GM19463 (cell line): Measurements from ENCODE around the gene KRTAP4-8.
"Not testable (repeated sequence)": the region's sequence is repeated elsewhere in the genome, so short reads cannot be mapped to it uniquely, and the experiment has no call there.

ENCODE experiments used
- ATAC-seq: cut with Tn5 transposase; IDR thresholded peaks from one replicate; pipeline ENCODE4 v1.9.1; 2021; ENCODE audit warnings: mild to moderate bottlenecking, moderate library complexity; ENCODE audit not compliant: unreplicated experiment

Gene KRTAP4-8

DNA sequence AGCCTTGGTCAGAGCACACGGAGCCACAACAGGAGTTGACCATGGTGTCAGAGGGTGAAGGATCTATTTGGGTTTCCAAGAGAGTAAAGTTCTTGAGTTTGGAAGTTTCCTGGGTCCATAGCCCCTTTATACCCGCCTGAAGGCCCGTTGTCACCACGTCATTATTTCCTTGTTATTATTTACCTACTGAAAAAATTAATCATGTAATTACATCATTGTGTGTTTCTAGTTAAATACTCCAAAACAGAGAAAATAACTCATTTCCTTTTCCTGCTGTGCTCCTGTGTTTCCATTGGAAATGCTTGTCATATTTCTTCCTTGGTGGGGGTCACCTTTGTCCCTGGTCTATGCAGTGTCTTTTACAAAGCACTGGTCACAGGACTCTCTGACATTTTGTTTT, at the start of gene KRTAP4-8:
Gene KRTAP4-8 (minus strand): TSS at position 101 of the 400 bp plus-strand sequence. CDS start 58 bp downstream, at position 43.
- no peak for ATAC-seq

DNA sequence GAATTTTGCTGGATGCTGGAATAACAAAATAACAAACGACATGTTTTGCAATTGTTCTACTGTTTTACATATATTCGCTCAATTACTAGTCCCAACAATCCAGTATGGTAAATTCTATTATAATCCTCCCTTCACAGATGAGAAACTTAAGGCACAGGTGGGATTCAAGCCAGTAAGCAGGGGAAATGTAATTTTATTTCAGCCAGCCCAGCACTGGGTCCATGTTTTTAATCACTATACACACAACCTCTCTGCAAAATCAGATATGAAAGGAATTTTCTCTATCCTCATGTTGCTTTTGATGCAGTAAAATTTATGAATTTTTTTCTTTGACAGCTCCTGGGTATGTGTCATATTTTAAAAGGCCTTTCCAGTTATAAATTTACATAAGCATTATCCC, 47.3 kb upstream of the KRTAP4-8 start:
- ATAC-seq = no peak

DNA sequence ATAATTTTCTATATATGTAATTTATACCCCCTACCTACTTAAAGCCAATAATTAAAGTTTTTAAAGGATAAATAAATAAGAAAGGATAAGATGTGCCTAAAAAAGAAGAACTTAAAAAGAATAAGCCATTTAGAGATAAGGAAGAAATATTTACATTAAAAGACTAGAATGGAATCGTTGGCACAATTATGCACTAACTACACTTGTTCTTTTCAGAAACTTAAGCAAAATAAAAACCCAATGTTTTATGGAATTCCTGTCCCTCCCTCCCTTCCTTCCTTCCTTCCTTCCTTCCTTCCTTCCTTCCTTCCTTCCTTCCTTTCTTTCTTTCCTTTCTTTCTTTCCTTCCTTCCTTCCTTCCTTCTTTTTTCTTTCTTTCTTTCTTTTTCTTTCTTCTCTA, 46.9 kb upstream of the KRTAP4-8 start:
- ATAC-seq = no peak

DNA sequence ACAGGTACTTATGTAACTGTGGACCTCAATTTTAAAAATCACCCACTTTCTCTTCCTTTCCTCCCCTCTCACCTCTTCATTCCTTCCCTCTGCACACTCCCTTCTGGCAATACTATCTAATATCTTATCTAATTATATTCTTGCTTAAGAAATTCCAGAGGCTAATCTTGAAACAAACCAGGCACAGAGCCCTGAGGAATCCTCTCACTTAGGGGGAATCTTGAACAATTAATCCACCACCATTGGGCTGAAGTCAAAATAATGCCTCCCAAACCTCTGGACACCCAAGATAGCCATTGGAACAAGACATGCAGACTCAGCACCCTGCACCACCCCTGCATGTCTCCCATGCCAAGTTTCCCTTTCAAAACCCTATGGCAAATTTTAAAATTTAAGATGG, 43.4 kb upstream of the KRTAP4-8 start:
- no peak for ATAC-seq

GRCh38 chr17:41140360-41141131, 42.6 kb upstream of the KRTAP4-8 start, which contains the start of gene KRTAP4-6:
TSS of gene KRTAP4-6 (minus strand) at chr17:41140544. CDS start at chr17:41140487, 57 bp downstream.
- no peak for ATAC-seq

- not testable (repeated sequence) for ATAC-seq
These were observed 41.9 kb upstream of the KRTAP4-8 start for GRCh38 chr17:41139865-41140264.

GRCh38 chr17:41133880-41134735, 36.2 kb upstream of the KRTAP4-8 start:
- no peak for ATAC-seq

- ATAC-seq = no peak
These were observed 34.0 kb upstream of the KRTAP4-8 start for GRCh38 chr17:41131979-41132378.

DNA sequence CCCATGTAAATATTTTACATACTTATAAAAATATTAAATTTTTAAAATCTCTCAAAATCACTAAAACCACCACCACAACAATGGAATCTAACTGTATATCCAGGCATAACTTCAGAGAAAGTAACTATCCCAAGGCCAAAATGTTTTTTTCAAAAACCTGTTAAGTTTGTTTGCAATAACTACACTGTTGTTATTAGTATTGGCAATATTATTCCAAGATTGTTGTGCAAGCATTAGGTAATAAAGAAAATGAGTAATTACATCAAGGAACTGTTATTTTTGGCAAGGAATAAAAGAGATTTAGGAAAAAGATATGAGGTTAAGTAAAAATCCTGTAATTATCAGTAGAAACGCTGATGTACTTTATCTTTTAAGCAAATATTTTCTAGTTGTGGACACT, 29.4 kb upstream of the KRTAP4-8 start:
- no peak for ATAC-seq

- no peak for ATAC-seq
These were observed 28.5 kb upstream of the KRTAP4-8 start for GRCh38 chr17:41126412-41126811.

DNA sequence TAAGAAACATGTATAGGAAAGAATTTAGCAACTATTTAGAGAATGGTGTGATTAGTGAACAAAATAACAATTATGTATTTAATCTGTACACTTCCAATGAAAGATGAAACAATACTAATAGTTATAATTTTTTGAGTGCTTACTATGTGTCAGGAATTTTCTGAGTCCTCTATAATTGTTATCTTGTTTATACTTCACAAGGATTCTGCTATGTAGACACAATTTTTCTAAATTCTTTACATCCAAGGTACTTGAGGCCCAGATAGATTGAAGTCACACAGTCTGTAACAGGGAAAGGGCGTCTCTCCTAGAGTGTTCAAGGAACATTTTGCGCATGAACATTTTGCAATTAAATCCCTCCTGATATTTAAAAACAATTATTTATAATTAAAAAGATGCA, 27.1 kb upstream of the KRTAP4-8 start:
- ATAC-seq = no peak

DNA sequence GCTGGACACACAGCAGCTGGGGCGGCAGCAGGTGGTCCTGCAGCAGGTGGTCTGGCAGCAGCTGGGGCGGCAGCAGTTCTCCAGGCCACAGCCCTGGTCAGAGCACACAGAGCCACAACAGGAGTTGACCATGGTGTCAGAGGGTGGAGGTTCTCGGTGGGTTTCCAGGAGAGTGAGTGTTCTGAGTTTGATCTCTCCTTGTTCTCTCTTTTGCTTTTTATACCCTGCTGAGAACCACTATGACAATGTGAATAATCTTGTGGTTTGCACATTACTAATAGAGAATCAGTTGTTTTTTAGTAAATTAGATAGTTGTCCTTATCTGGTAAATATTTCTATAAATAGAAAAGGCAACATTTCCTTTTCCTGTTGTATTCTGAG, 26.0 kb upstream of the KRTAP4-8 start, which contains the start of gene KRTAP4-12:
Gene KRTAP4-12 (minus strand): TSS at position 192 of the 381 bp plus-strand sequence. CDS start 60 bp downstream, at position 132.
- not testable (repeated sequence) for ATAC-seq

GRCh38 chr17:41123292-41123990, 25.5 kb upstream of the KRTAP4-8 start:
- ATAC-seq = not testable (repeated sequence)

DNA sequence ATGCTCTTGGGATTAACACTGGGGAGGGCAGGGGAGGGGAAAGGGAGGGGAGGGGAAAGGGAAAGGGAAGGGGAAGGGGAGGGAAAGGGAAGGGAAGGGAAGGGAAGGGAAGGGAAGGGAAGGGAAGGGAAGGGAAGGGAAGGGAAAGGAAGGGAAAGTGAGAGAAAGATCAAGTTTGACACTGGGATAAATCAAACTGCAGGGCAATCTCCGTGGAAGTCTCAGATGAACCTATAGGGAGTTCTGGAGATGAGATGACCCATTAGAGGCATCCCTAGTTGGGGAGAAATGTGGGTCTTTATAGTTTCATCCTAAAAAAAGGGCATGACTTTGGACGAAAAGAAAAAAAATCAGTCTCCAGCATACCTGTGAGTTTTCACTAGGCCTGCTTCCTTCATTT, 23.8 kb upstream of the KRTAP4-8 start:
- ATAC-seq = no peak

DNA sequence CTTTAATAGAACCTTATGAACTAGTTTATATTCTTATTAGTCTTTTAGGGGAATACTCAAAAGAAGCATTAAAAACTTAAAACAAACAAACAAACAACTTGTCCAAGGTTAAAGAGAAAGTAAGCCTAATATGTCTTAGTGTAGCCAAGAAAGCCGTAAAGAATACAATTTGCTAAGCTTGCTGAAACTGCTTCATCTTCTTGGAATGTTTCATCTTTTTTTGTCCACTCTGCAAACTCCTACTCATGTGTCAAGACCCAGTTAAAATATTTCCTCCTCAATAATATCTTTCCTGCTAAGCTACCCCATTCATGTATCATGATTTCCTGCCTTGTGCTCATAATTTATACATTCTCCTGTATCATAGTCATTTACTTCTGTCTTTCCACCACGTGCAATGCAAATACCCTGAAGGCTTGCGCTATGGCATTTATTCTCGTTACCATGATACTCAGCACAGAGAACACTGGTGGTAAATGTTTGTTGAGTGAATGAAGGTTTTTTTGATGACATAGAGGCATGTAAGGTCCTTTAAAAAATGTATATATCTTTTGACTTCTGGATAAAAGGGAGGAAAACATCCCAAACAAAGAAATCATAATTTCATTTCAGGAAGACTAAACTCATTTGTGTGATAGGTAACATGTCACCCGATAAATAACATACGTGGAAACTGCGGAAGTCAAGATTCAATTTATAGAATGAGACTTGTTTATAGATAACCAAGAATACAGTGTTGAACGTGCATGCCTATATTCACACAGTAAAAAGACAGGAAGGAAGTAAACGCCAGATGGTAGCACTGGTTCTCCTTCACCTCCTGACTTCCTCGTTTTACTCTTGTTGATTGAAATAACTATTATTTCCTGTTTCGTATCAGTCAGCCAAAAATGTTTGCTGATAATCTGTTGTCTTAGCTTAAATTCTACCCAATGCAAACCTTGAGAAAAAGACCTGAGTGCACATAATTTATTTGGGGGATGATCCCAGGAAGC, 22.1 kb upstream of the KRTAP4-8 start:
- not testable (repeated sequence) for ATAC-seq

DNA sequence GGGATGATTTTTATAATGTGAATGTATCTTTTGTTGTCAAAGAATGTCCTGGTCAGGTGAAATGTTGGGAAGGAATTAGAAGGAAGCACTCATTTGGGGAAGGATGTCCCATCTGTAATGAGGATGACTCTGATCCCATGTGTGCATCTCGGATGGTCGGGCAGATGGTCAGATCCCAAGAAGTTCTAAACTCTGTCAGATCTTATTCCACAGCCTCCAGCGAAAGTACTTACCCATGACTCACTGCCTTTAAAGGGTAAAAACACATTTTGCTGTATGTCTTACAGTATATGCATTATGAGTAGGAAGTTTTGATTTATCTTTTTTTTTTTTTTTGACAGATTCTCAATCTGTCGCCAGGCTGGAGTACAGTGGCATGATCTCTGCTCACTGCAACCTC, 20.8 kb upstream of the KRTAP4-8 start:
- no peak for ATAC-seq

DNA sequence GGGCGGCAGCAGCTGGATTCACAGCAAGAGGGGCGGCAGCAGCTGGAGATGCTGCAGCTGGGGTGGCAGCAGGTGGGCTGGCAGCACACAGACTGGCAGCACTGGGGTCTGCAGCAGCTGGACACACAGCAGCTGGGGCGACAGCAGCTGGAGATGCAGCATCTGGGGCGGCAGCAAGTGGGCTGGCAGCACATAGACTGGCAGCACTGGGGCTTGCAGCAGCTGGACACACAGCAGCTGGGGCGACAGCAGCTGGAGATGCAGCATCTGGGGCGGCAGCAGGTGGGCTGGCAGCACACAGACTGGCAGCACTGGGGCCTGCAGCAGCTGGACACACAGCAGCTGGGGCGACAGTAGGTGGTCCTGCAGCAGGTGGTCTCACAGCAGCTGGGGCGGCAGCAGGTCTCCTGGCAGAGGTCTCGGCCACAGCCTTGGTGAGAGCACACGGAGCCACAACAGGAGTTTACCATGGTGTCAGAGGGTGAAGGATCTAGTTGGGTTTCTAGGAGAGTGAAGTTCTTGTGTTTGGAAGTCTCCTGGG, 20.0 kb upstream of the KRTAP4-8 start, which contains the start of gene KRTAP4-11:
Gene KRTAP4-11 (minus strand): TSS at position 528 of the 541 bp plus-strand sequence. CDS start 58 bp downstream, at position 470.
- not testable (repeated sequence) for ATAC-seq

- no peak for ATAC-seq
These were observed 18.4 kb upstream of the KRTAP4-8 start for GRCh38 chr17:41116297-41116696.

- no peak for ATAC-seq
These were observed 13.4 kb upstream of the KRTAP4-8 start for GRCh38 chr17:41111151-41111885.
